GM21390 (cell line): Measurements from ENCODE around the gene RGMB.
A peak's percentile ranks its signal among the peaks of the same experiment; 100 is the strongest.

ENCODE experiments used
- ATAC-seq: cut with Tn5 transposase; IDR thresholded peaks from one replicate; pipeline ENCODE4 v1.9.1; 2021; ENCODE audit not compliant: unreplicated experiment

RGMB gene

GRCh38 chr5:98816582-98817222 lies 43.2 kb downstream of the RGMB start:
- no peak for ATAC-seq

DNA sequence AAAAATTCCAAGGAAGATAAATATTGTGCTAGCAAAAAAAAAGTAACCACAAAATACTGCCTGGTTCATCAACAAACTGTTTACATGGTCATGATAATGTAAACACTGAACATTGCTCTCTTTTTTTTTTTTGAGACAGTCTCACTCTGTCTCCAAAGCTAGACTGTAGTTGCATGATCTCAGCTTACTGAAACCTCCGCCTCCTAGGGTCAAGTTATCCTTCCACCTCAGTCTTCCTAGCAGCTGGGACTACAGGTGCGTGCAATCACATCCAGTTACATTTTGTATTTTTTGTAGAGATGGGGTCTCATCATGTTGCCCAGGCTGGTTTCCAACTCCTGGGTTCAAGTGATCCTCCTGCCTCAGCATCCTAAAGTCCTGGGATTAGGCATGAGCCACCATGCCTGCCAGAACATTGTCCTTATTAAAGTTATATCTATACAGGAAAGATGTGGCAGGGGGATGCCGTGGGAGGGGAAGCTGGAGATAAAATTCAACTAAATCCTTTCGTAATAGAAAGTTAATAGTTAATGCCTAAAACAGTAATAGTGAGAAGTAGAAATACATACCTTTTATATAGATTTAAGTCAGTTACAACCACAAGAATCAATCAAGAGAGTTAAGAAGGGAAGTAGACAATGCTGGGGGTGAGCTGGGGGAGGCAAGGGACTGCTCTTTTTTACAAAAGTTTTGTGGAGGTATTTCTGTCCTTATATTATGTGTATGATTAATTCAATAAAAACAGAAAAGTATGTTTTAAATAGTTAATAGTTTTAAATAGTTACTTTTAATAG lies 52.3 kb downstream of the RGMB start:
- ATAC-seq: no peak

DNA sequence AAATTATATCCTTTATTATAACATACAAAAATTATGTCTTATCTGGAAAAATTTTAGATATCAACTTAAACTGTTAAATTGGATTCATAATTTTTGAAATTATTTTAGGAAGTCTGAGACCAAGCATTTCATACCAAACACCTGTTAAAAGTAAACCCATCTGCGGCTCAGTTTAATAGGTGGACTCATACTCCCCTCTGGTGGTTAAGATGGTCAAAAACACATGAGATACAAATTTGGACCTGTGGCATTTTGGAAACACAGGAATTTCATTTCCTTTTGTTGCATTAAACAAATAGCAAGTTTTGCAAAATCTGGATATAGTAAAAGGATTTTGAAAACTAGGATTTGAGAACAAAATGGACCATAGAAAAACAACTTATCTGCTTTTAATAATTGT lies 53.7 kb downstream of the RGMB start:
- ATAC-seq: peak; percentile 71

- no peak for ATAC-seq
Measured at GRCh38 chr5:98827588-98828284, 54.3 kb downstream of the RGMB start.

GRCh38 chr5:98836175-98836574 lies 62.7 kb downstream of the RGMB start:
- no peak for ATAC-seq

DNA sequence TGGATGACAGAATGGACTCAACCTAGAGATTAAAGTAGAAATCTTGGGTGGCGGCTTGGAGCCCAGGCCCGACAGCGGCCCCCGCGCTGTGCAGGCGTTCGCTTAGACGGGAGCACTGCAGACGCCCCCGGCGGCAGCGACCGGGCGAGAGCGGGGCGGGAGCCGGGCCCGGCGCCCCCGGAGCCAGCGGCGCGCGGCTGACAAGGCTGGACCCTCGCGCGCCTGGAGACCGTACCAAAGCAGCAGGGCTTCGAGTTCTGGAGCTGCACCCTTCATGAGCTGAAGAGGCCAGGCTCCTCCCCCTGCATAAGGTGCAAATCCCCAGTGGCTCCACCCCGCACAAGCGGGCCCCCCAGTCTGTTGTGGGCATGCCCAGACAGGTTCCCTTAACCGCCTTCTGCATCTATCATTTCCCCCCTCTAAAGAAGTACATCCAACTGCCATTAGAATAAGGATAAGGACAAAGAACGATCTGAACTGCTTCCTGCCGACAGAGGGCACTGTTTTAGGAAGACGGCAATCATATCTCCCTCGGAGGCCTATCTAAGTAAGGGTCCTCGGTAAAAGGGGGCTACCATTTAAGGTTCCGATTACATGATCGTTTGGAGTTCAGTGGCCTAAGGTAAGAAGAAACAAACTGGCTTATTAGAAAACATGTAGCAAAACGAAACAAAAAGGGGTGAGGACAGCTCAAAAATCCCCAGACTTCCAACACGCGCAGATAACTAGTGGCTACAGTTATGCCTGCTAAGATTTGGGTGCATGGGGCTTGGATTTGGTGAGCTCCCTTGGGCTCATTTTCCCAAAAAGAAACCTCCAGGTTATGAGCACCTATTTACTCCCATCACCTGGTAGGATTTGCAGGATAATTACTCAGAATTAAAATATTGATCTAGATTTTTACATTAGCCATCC lies 66.3 kb downstream of the RGMB start:
- no peak for ATAC-seq

- ATAC-seq: no peak
Measured at GRCh38 chr5:98840946-98841345, 67.5 kb downstream of the RGMB start.

DNA sequence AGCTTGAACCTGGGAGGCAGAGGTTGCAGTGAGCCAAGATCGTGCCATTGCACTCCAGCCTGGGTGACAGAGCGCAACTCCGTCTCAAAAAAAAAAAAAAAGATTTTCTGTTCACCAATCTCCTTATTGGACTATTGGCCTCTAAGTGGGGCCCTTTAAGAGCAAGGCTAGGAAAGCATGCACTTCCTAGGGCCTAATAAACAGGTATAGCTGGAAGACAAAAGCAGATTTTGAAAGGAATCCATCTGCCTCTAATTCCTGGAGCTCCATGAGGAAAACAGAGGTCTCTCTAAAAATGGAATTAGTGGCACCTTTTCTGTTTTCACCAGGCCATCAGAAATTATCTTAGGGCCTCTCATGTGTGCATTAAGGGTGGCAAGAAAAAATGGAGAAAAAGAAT lies 70.0 kb downstream of the RGMB start:
- ATAC-seq: no peak

- ATAC-seq: no peak
Measured at GRCh38 chr5:98844865-98845264, 71.4 kb downstream of the RGMB start.

DNA sequence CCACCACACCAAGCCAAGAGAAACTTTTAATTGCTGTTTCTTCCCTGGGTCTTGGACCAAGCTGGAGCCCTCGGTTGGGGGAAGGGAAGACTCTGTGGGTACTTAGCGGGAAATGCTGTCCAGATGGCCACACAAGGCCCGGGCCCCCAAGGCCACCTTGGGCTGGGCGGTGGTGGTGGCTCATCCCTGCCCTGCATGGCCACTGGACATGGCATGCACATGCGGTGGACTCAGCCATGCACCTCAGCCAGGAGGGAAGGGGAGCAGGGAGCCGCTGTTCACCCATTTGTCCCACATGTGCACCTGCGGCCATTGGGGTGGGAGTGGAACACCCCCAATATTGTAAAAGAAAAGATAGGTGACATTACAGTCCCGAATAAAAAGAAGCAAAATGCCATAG lies 72.4 kb downstream of the RGMB start:
- no peak for ATAC-seq
